ENCODE results near the gene PLCB1.
A peak's percentile ranks its signal among the peaks of the same experiment; 100 is the strongest.

PLCB1 gene

GRCh38 chr20:8744228-8744844, 612.3 kb downstream of the PLCB1 start:
- Histone ChIP-seq H2AFZ (ENCODE audit: insufficient read depth, low read length, poor library complexity) (no peak overlapping the region), H3K4me3 (ENCODE audit: low read depth, low read length) (no peak overlapping the region), H3K4me1 (ENCODE audit: control insufficient read depth in 1 of 2, insufficient read depth in 2 of 2, low read length in 2 of 2) (peaks cover 0 to 2% of the 10 kb centered on the region in 2 experiments), H3K36me3 (ENCODE audit: control insufficient read depth in 1 of 2, insufficient read depth in 2 of 2, low read length in 2 of 2) (no peaks in the 10 kb centered on the region), H2BK120ac (ENCODE audit: insufficient read depth, low read length, poor library complexity) (no peak overlapping the region), H2BK12ac (ENCODE audit: low read length) (no peak overlapping the region), H3K4ac (ENCODE audit: low read depth, low read length) (no peak overlapping the region), H3K18ac (ENCODE audit: low read length) (no peak overlapping the region), H3K9me3 (ENCODE audit: insufficient read depth, low read depth, low read length) (no peaks in the 10 kb centered on the region), H3K79me1 (ENCODE audit: low read length) (no peaks in the 10 kb centered on the region), H3K27me3 (ENCODE audit: insufficient read depth, low read length) (no peaks in the 10 kb centered on the region), H4K8ac (ENCODE audit: low read depth, low read length) (no peak overlapping the region), H4K12ac (ENCODE audit: low read depth, low read length) (no peak overlapping the region), H3K4me2 (ENCODE audit: low read length) (no peak overlapping the region), H2BK5ac (ENCODE audit: low read depth, low read length, poor library complexity) (no peak overlapping the region), H3K27ac (ENCODE audit: low read depth, low read length) (no peak overlapping the region), H3K9ac (ENCODE audit: low read length) (no peak overlapping the region), H2AK5ac (ENCODE audit: low read length) (no peak overlapping the region), H3K14ac (ENCODE audit: low read length) (no peak overlapping the region), H3K23ac (ENCODE audit: low read length) (no peak overlapping the region), H3K79me2 (ENCODE audit: control insufficient read depth, insufficient read depth, low read length, poor library complexity) (no peaks in the 10 kb centered on the region), H4K91ac (ENCODE audit: low read depth, low read length) (no peak overlapping the region)
- DNase-seq = peak in 1 of 2 donors; percentile 5
- no CpG with 5 or more reads among the region's 3 CpGs for WGBS (ENCODE audit: extremely low coverage, insufficient coverage, insufficient read length)

- DNase-seq = no peak
- no peak overlapping the region for H2AFZ ChIP-seq (ENCODE audit: insufficient read depth, low read length, poor library complexity)
- no peak overlapping the region for H2AK5ac ChIP-seq (ENCODE audit: low read length)
- H3K79me2 ChIP-seq (ENCODE audit: control insufficient read depth, insufficient read depth, low read length, poor library complexity) = no peaks in the 10 kb centered on the region
- no peak overlapping the region for H4K91ac ChIP-seq (ENCODE audit: low read depth, low read length)
- no peak overlapping the region for H3K4me2 ChIP-seq (ENCODE audit: low read length)
- no peak overlapping the region for H3K23ac ChIP-seq (ENCODE audit: low read length)
- no peak overlapping the region for H3K27ac ChIP-seq (ENCODE audit: low read depth, low read length)
- H2BK120ac ChIP-seq (ENCODE audit: insufficient read depth, low read length, poor library complexity) = no peak overlapping the region
- H2BK12ac ChIP-seq (ENCODE audit: low read length) = no peak overlapping the region
- H3K9ac ChIP-seq (ENCODE audit: low read length) = no peak overlapping the region
- no CpG with 5 or more reads among the region's 8 CpGs for WGBS (ENCODE audit: extremely low coverage, insufficient coverage, insufficient read length)
- no peaks in the 10 kb centered on the region for H3K4me1 ChIP-seq (ENCODE audit: control insufficient read depth in 1 of 2, insufficient read depth in 2 of 2, low read length in 2 of 2)
- H3K36me3 ChIP-seq (ENCODE audit: control insufficient read depth in 1 of 2, insufficient read depth in 2 of 2, low read length in 2 of 2) = no peaks in the 10 kb centered on the region
- no peak overlapping the region for H4K12ac ChIP-seq (ENCODE audit: low read depth, low read length)
- H3K18ac ChIP-seq (ENCODE audit: low read length) = no peak overlapping the region
- H3K4me3 ChIP-seq (ENCODE audit: low read depth, low read length) = no peak overlapping the region
- H2BK5ac ChIP-seq (ENCODE audit: low read depth, low read length, poor library complexity) = no peak overlapping the region
- H3K14ac ChIP-seq (ENCODE audit: low read length) = no peak overlapping the region
- no peak overlapping the region for H3K4ac ChIP-seq (ENCODE audit: low read depth, low read length)
- no peak overlapping the region for H4K8ac ChIP-seq (ENCODE audit: low read depth, low read length)
- H3K9me3 ChIP-seq (ENCODE audit: insufficient read depth, low read depth, low read length) = no peaks in the 10 kb centered on the region
- no peaks in the 10 kb centered on the region for H3K27me3 ChIP-seq (ENCODE audit: insufficient read depth, low read length)
- H3K79me1 ChIP-seq (ENCODE audit: low read length) = no peaks in the 10 kb centered on the region
Observed at GRCh38 chr20:8749101-8749500, 617.0 kb downstream of the PLCB1 start.

GRCh38 chr20:8749986-8750385, 617.9 kb downstream of the PLCB1 start:
- H4K91ac ChIP-seq (ENCODE audit: low read depth, low read length) = no peak overlapping the region
- H3K4me3 ChIP-seq (ENCODE audit: low read depth, low read length) = no peak overlapping the region
- no peaks in the 10 kb centered on the region for H3K79me1 ChIP-seq (ENCODE audit: low read length)
- H2AFZ ChIP-seq (ENCODE audit: insufficient read depth, low read length, poor library complexity) = no peak overlapping the region
- H3K14ac ChIP-seq (ENCODE audit: low read length) = no peak overlapping the region
- no peak overlapping the region for H3K18ac ChIP-seq (ENCODE audit: low read length)
- WGBS (ENCODE audit: extremely low coverage, insufficient coverage, insufficient read length) = no CpG with 5 or more reads among the region's 1 CpG
- no peaks in the 10 kb centered on the region for H3K36me3 ChIP-seq (ENCODE audit: control insufficient read depth in 1 of 2, insufficient read depth in 2 of 2, low read length in 2 of 2)
- no peak overlapping the region for H2AK5ac ChIP-seq (ENCODE audit: low read length)
- no peak overlapping the region for H3K4me2 ChIP-seq (ENCODE audit: low read length)
- H4K8ac ChIP-seq (ENCODE audit: low read depth, low read length) = no peak overlapping the region
- H2BK120ac ChIP-seq (ENCODE audit: insufficient read depth, low read length, poor library complexity) = no peak overlapping the region
- H3K9ac ChIP-seq (ENCODE audit: low read length) = no peak overlapping the region
- H3K27ac ChIP-seq (ENCODE audit: low read depth, low read length) = no peak overlapping the region
- no peaks in the 10 kb centered on the region for H3K9me3 ChIP-seq (ENCODE audit: insufficient read depth, low read depth, low read length)
- H3K27me3 ChIP-seq (ENCODE audit: insufficient read depth, low read length) = no peaks in the 10 kb centered on the region
- no peak overlapping the region for H3K23ac ChIP-seq (ENCODE audit: low read length)
- no peak overlapping the region for H2BK12ac ChIP-seq (ENCODE audit: low read length)
- H3K4ac ChIP-seq (ENCODE audit: low read depth, low read length) = no peak overlapping the region
- no peak for DNase-seq
- no peak overlapping the region for H2BK5ac ChIP-seq (ENCODE audit: low read depth, low read length, poor library complexity)
- no peak overlapping the region for H4K12ac ChIP-seq (ENCODE audit: low read depth, low read length)
- H3K79me2 ChIP-seq (ENCODE audit: control insufficient read depth, insufficient read depth, low read length, poor library complexity) = no peaks in the 10 kb centered on the region
- H3K4me1 ChIP-seq (ENCODE audit: control insufficient read depth in 1 of 2, insufficient read depth in 2 of 2, low read length in 2 of 2) = no peaks in the 10 kb centered on the region

- H3K9ac ChIP-seq (ENCODE audit: low read length) = no peak overlapping the region
- no peak overlapping the region for H4K8ac ChIP-seq (ENCODE audit: low read depth, low read length)
- H3K4ac ChIP-seq (ENCODE audit: low read depth, low read length) = no peak overlapping the region
- WGBS (ENCODE audit: extremely low coverage, insufficient coverage, insufficient read length) = no CpG with 5 or more reads among the region's 3 CpGs
- H3K23ac ChIP-seq (ENCODE audit: low read length) = no peak overlapping the region
- H2AK5ac ChIP-seq (ENCODE audit: low read length) = no peak overlapping the region
- H4K91ac ChIP-seq (ENCODE audit: low read depth, low read length) = no peak overlapping the region
- H2BK120ac ChIP-seq (ENCODE audit: insufficient read depth, low read length, poor library complexity) = no peak overlapping the region
- H3K14ac ChIP-seq (ENCODE audit: low read length) = no peak overlapping the region
- no peaks in the 10 kb centered on the region for H3K79me2 ChIP-seq (ENCODE audit: control insufficient read depth, insufficient read depth, low read length, poor library complexity)
- no peaks in the 10 kb centered on the region for H3K36me3 ChIP-seq (ENCODE audit: control insufficient read depth in 1 of 2, insufficient read depth in 2 of 2, low read length in 2 of 2)
- no peak overlapping the region for H2BK5ac ChIP-seq (ENCODE audit: low read depth, low read length, poor library complexity)
- no peaks in the 10 kb centered on the region for H3K79me1 ChIP-seq (ENCODE audit: low read length)
- no peaks in the 10 kb centered on the region for H3K27me3 ChIP-seq (ENCODE audit: insufficient read depth, low read length)
- H2AFZ ChIP-seq (ENCODE audit: insufficient read depth, low read length, poor library complexity) = no peak overlapping the region
- H3K18ac ChIP-seq (ENCODE audit: low read length) = no peak overlapping the region
- no peak for DNase-seq
- H3K4me3 ChIP-seq (ENCODE audit: low read depth, low read length) = no peak overlapping the region
- no peak overlapping the region for H3K27ac ChIP-seq (ENCODE audit: low read depth, low read length)
- H4K12ac ChIP-seq (ENCODE audit: low read depth, low read length) = no peak overlapping the region
- no peak overlapping the region for H3K4me2 ChIP-seq (ENCODE audit: low read length)
- no peaks in the 10 kb centered on the region for H3K9me3 ChIP-seq (ENCODE audit: insufficient read depth, low read depth, low read length)
- H2BK12ac ChIP-seq (ENCODE audit: low read length) = no peak overlapping the region
- H3K4me1 ChIP-seq (ENCODE audit: control insufficient read depth in 1 of 2, insufficient read depth in 2 of 2, low read length in 2 of 2) = no peaks in the 10 kb centered on the region
Observed at GRCh38 chr20:8755340-8756118, 623.5 kb downstream of the PLCB1 start.

All from trophoblast cell (in vitro differentiated cells and primary cell).